Erythroblast (primary cell): ENCODE results near the gene SHISA8.

Experiments
- DNase-seq, 2 experiments: peaks; one replicate each; lab custom pipeline; 2025; lab: John Stamatoyannopoulos, UW
- GATA1 ChIP-seq: IDR thresholded peaks from 2 replicates; pipeline ENCODE4 v1.6.1; 2011; ENCODE audit warnings: low read depth, mild to moderate bottlenecking, control low read depth, low read length, moderate library complexity
- POLR2A ChIP-seq: IDR thresholded peaks from 2 replicates; pipeline ENCODE4 v1.6.1; 2011; ENCODE audit warnings: mild to moderate bottlenecking, low read length

The SHISA8 gene

DNA sequence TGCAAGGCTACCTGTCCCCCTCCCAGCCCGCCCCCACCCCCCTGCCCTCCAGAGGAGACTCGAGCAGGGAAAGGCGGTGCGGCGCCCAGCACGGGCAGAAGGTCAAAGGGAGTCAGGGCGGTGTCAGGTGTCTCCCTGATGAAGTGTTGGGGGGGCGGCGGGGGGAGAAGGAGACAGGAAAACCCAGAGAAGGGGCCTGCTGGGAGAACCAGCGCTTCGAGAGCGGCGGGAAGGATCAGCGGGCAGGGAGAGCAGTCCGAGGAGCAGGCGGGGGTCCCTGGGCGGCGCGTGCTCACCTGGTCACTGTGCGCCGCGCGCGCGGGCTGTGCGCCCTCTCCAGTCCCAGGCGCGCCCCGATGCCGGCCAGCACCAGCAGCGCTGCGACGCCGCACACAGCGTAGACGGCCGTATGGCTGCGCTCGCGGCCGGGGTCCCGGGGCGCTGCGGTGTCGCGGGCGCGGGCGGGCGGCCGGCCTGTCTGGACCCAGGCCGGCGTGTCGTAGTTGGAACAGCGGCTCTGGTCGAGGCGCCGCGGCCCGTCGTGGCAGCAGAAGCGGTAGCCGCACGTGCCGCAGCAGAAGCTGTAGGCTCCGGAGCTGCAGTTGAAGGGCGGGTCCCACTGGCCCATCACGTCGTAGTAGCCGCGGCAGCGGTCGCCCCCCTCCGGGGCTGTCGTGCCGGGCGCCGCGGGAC lies 886 bp downstream of the SHISA8 start:
- DNase-seq = peak in 1 of 2 experiments; percentile 32
- no peak for TF ChIP-seq POLR2A
- TF ChIP-seq GATA1 = no peak

GRCh38 chr22:41913040-41913719 lies 1.7 kb downstream of the SHISA8 start:
- no peak for DNase-seq
- TF ChIP-seq POLR2A (no peak), GATA1 (no peak)

DNA sequence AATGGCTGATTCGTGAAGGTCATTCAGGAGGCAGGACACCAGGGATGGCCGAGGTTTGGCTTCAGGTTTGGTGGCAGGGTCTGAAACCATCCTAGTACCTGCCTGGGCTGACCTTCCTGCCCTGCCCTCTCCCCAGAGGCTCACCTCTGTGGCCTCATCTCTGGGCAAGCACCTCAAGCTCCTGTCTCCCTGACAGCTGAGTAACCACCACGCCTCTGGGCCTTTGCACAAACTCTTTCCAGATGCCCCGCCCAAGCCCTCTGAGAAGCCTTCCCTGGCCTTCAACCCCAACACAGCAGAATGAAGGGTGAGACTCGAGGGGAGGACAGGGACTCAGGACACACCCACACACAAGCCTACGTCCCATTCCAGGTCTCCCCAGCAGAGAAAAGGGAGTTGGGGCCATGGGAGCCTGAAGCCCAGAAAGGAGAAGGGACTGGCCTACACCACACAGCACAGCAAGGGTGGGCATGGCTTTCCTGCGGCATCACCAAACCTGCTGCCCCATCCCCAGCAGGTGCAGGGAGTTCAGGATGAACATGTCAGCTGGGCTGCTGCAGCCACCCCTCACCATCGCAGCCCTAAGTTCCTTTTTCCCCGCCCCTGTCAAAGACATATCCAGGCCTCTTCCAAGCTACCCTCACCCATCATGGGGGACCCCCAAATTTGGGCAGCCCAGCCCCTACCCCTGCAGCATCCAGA lies 2.4 kb downstream of the SHISA8 start:
- DNase-seq = no peak
- TF ChIP-seq POLR2A (no peak), GATA1 (no peak)

DNA sequence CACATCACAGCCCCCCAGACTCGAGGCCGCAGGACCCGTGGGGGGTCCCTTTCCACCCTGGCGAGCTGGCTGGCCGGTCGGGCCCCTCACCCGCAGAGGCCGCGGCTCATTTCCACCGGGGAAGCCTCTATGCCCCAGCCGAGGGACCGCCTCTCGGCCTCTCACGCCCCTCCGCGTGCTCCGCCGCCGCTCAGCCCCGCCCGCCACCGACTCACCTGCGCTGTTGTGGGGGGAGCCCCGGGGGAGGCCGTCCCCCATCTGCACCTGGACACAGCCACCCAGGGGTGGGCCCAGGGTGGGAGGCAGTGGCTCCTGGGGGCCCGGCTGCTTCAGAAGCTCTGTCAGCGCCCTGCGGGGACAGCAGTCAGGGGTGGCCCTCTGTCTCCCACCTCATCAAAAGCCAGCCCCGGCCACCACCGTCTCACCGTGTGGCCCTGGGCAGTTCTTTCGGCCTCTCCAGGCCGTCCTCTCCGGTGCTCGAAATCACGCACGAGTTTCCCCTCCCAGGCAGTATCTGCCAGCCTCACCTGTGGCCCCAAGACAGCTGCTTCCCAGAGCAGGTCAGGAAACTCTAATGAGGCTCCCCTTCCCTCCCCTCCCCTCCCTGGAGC lies 3.8 kb downstream of the SHISA8 start:
- DNase-seq = no peak
- TF ChIP-seq POLR2A = no peak
- no peak for TF ChIP-seq GATA1

DNA sequence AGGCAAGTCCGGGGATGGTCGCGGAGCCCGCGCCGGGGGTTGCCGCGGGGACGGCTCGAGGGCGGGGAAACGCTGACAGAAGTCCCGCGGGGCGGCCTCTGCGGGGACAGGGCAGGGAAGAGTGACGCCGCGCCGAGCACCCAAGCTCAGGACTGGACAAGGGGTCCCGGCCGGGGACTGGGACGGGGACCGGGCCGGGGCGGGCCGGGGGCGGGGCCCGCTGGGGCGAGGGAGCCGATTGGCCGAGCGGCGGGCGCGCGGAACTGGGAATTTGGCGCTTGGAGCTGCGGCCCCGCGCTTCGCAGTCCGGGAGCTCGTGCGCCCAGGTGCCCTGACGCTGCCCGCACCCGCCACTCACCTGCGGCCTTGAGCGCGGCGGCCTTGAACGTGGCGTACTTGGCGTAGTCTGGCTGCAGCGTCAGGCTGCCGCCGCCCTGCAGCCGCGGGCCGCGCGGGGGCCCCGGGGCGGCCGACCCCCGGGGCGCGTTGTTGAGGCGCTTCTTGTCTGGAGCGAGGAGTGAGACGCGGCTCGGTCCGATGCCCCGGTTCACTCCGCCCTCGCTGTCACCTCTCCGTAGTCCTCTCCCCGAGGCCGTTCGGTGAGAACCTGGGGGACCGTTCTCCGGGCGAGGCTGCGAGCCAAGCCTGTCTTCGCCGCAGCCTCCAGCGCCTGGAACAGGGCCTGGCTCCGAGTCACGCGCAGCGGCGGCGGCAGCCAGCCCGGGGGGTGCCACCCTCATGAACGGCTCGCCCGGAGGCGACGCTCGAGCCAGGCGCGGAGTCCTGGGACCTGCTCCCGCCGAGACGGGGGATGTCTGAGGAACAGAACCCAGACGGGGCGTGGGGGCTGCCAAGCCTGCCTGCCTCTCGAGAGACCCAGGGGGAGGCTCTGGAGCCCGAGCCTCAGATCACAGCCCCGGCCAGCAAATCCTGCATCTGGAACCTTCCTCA lies 4.5 kb downstream of the SHISA8 start:
- TF ChIP-seq POLR2A = no peak
- no peak for TF ChIP-seq GATA1
- DNase-seq = peak; percentile 37 to 46

DNA sequence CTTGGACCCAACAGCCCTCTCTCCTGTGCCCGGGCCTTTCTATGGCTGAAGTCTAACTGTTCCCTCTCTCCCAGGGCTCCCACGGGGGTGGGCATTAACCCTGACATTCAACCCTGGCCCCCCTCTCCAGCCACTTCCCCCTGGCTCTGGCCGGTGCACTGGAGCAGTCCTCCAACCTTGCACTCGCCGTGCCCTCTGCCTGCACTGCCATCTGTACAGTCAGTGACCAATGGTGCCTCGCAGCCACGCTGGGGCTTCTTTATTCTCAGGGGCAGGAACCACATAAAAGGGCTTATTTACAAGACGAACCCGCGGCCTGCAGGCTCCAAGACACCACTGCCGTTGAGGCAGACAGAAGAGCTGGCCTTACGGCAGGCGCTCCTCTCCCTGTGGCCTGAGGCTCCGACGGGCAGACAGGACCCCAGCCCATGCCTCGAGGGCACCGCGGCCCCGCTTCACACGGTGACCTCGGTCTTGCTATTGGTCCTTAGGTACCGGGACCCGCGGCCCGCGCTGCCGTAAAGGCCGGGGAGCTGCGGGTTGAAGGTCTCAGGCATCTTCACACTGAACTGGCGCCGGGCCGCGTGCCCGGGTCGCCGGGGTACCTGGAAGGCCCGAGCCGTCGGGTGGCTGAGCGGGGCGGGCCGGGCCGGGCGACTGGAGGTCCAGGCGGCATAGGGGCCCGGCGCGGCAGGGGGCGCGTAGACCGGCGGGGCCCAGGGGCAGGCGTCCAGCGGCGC lies 5.4 kb downstream of the SHISA8 start:
- TF ChIP-seq POLR2A (no peak), GATA1 (no peak)
- no peak for DNase-seq

- no peak for DNase-seq
- TF ChIP-seq POLR2A (no peak), GATA1 (no peak)
Observed at GRCh38 chr22:41908411-41909309, 6.2 kb downstream of the SHISA8 start.

GRCh38 chr22:41907436-41908401 lies 7.2 kb downstream of the SHISA8 start:
- TF ChIP-seq POLR2A (no peak), GATA1 (no peak)
- no peak for DNase-seq

DNA sequence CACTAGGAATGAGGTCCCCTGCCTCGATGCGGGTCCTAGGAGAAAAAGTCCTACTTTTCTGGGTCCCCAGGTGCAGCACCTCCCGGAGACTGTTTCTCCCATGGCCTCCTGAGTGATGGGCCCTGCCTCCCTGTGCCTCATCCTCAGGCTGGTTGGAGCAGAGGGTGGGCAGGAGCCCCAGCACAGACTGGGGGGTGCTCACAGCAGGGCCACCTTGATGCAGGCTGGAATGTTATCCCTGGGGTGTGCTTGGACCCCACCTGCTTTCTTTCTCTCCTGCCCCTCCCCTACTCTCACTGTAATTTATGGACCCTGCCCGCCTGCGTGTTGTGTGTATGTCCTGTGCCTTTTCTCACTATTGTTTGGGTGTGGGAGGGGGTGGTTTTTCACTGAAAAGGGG lies 8.1 kb downstream of the SHISA8 start:
- TF ChIP-seq GATA1 (no peak), POLR2A (no peak)
- no peak for DNase-seq
